ENCODE measurements around the gene MLXIP.

DNA sequence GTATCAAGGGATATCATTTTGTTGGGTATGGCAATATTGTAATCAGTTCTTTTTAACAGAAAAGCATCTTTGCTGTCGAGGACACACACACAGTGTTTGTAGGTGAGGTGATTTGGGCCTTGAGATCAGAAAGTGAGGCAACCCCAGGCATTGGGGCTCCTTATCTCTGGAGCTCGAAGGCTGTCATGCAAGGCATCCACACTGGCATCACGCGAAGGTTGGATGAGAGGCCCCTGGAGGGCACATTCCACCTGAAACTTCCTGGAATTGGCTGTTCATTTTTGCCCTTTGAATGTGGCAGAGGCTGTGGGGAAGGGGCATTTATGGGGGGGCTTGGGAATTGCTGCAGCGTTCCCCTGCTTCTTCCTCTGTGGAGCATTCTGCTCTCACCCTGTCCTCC, 49.9 kb downstream of the MLXIP start:
- TF ChIP-seq, protein P1, sequence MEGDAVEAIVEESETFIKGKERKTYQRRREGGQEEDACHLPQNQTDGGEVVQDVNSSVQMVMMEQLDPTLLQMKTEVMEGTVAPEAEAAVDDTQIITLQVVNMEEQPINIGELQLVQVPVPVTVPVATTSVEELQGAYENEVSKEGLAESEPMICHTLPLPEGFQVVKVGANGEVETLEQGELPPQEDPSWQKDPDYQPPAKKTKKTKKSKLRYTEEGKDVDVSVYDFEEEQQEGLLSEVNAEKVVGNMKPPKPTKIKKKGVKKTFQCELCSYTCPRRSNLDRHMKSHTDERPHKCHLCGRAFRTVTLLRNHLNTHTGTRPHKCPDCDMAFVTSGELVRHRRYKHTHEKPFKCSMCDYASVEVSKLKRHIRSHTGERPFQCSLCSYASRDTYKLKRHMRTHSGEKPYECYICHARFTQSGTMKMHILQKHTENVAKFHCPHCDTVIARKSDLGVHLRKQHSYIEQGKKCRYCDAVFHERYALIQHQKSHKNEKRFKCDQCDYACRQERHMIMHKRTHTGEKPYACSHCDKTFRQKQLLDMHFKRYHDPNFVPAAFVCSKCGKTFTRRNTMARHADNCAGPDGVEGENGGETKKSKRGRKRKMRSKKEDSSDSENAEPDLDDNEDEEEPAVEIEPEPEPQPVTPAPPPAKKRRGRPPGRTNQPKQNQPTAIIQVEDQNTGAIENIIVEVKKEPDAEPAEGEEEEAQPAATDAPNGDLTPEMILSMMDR (conservative IDR thresholded peaks at IDR 0.05; ENCODE audit: low read length), result no peak
- TF ChIP-seq EZH2phosphoT487 (IDR thresholded peaks at IDR 0.05; ENCODE audit: borderline replicate concordance, low read depth, low read length), result no peak

Measured in OCI-LY7 (cell line).